ENCODE data around the gene TRMT61A. TPM values are rescaled to one million over a fixed set of nuclear protein-coding genes. Genes with fewer than 3 reads are reported as not detected.

TRMT61A gene
- total and polyA plus RNA-seq, 2 of the 4 experiments (the other 2 are of a cell fraction) = 5.7 to 16.2 TPM

GRCh38 chr14:103514596-103515421 is 14.2 kb upstream of the TRMT61A start:
- no peak overlapping the region for H3K27ac ChIP-seq (ENCODE audit: insufficient read depth, low read length)
- intact Hi-C loops (cut with micrococcal nuclease) = no loop called here
- H3K14ac ChIP-seq (replicated peaks; ENCODE audit: low read depth, low read length) = no peak overlapping the region
- H3K36me3 ChIP-seq (ENCODE audit: control insufficient read depth, insufficient read depth, low read length) = peaks cover 16% of the 10 kb centered on the region
- no peak overlapping the region for H4K91ac ChIP-seq (ENCODE audit: insufficient read depth, low read depth, low read length)
- H3K4me3 ChIP-seq (ENCODE audit: insufficient read depth, low read depth, low read length) = no peak overlapping the region
- ChIA-PET POLR2A (ENCODE audit: unreplicated experiment) (no interaction called here), CTCF (no interaction called here)
- in situ Hi-C loops (cut with MboI; ENCODE audit: low sequenced_read_pairs) = no loop called here
- no TSS peak for BruUV-seq (replicated peaks)
- H4K8ac ChIP-seq (ENCODE audit: low read depth in 2 of 2, low read length in 2 of 2) = no peak overlapping the region
- H2AK5ac ChIP-seq (ENCODE audit: low read depth, low read length) = no peak overlapping the region
- no peak overlapping the region for H2BK120ac ChIP-seq (ENCODE audit: low read depth, low read length)
- H3K4me2 ChIP-seq (ENCODE audit: low read depth, low read length) = no peak overlapping the region
- H3K9ac ChIP-seq (ENCODE audit: low read depth, low read length) = no peak overlapping the region
- H2AFZ ChIP-seq (replicated peaks; ENCODE audit: low read length, poor library complexity) = no peak overlapping the region
- no peak overlapping the region for H2BK15ac ChIP-seq (ENCODE audit: low read depth, low read length)
- H3K9me1 ChIP-seq (ENCODE audit: insufficient read depth, low read length) = no peaks in the 10 kb centered on the region
- no peak overlapping the region for H3K4ac ChIP-seq (ENCODE audit: low read depth, low read length)
- H3K56ac ChIP-seq (ENCODE audit: extremely low read depth, insufficient read depth, low read length) = no peak overlapping the region
- ATAC-seq (ENCODE audit: low read depth) (no peak), DNase-seq (no peak)
- no peak overlapping the region for H3K23ac ChIP-seq (ENCODE audit: low read depth, low read length)
- H2BK20ac ChIP-seq (ENCODE audit: low read depth, low read length) = no peak overlapping the region
- H3K18ac ChIP-seq (ENCODE audit: low read depth, low read length) = no peak overlapping the region
- no peak overlapping the region for H4K5ac ChIP-seq (ENCODE audit: low read depth, low read length)
- no peak for TF ChIP-seq MAZ (IDR thresholded peaks at IDR 0.05; ENCODE audit: borderline replicate concordance, low read depth, low read length)
- TF ChIP-seq SMC3 (IDR thresholded peaks at IDR 0.05; ENCODE audit: low read depth, low read length) = no peak
- TF ChIP-seq RCOR1 (IDR thresholded peaks at IDR 0.05; ENCODE audit: insufficient replicate concordance, low read length) = no peak
- no peak for TF ChIP-seq NFE2L2 (IDR thresholded peaks at IDR 0.05; ENCODE audit: low read depth, low read length)
- no peak for TF ChIP-seq CTCF (conservative IDR thresholded peaks at IDR 0.05; ENCODE audit: low read depth, low read length)
- H2AK9ac ChIP-seq (replicated peaks; ENCODE audit: low read depth, low read length, poor library complexity) = no peak overlapping the region
- peaks cover 0 to 11% of the 10 kb centered on the region in 2 experiments; a peak in 2 of 4 replicates for H3K79me1 ChIP-seq (ENCODE audit: low read depth in 1 of 2, low read length in 2 of 2)
- peaks cover 19% of the 10 kb centered on the region for H3K4me1 ChIP-seq (ENCODE audit: control insufficient read depth, insufficient read depth, low read length)
- H4K20me1 ChIP-seq (ENCODE audit: insufficient read depth, low read length) = peaks cover 24% of the 10 kb centered on the region
- H3K9me3 ChIP-seq (ENCODE audit: control insufficient read depth, insufficient read depth, low read length) = no peaks in the 10 kb centered on the region
- dilution Hi-C loops (cut with HindIII; ENCODE audit: low sequenced_read_pairs, unreplicated experiment) = no loop called here
- no peaks in the 10 kb centered on the region for H3K27me3 ChIP-seq (ENCODE audit: control insufficient read depth, insufficient read depth, low read length)
- H2BK5ac ChIP-seq (ENCODE audit: low read depth, low read length, poor library complexity, severe bottlenecking) = no peak overlapping the region
- 97% methylated on average over 5 of the region's 18 CpGs; no CpG with 5 or more reads in 1 of the 2 experiments for WGBS, 2 experiments (ENCODE audit: extremely low coverage in 2 of 2, insufficient read length in 1 of 2)
